ENCODE data around the gene TSPAN3. TPM values are rescaled to one million over a fixed set of nuclear protein-coding genes. Genes with fewer than 3 reads are reported as not detected.

The TSPAN3 gene
- total and polyA plus RNA-seq, 10 of the 15 experiments (the other 5 are each of a cell fraction or from before 2014, with no cell fraction given): 18.9 to 114 (median 57.2) TPM

GRCh38 chr15:77107531-77108355 is 36.8 kb upstream of the TSPAN3 start:
- no peaks in the 10 kb centered on the region for H3K4me1 ChIP-seq (ENCODE audit: control insufficient read depth, insufficient read depth, low read length)
- intact Hi-C loops (cut with micrococcal nuclease; ENCODE audit: unreplicated experiment) (no loop called here), in situ Hi-C loops (cut with MboI) (no loop called here)
- H3K27ac ChIP-seq (ENCODE audit: control insufficient read depth, insufficient read depth): no peak overlapping the region
- no peaks in the 10 kb centered on the region for H3K27me3 ChIP-seq (replicated peaks in 1 of 2; ENCODE audit: control insufficient read depth in 2 of 2, insufficient read depth in 2 of 2, low read length in 1 of 2)
- ChIA-PET RAD21 (ENCODE audit: unreplicated experiment) (interaction anchor here (0.8 to 8.9 kb wide), 11 partner anchors 72 to 435 kb away, joined by 3 to 44 read pairs (median 4); no protein-coding TSS in a partner anchor), CTCF (interaction anchor here (0.7 to 6.3 kb wide), 18 partner anchors 12 to 437 kb away, joined by 3 to 63 read pairs (median 4); no protein-coding TSS in a partner anchor), SMC1A (ENCODE audit: uncharacterized antibody, unreplicated experiment) (interaction anchor here (0.6 to 3.9 kb wide), 8 partner anchors 13 to 436 kb away, joined by 3 to 23 read pairs (median 4); no protein-coding TSS in a partner anchor), POLR2A (no interaction called here)
- no peaks in the 10 kb centered on the region for H3K9me3 ChIP-seq (replicated peaks; ENCODE audit: control insufficient read depth, insufficient read depth, low read length)
- 50% methylated on average over 9 of the region's 9 CpGs for WGBS (ENCODE audit: insufficient coverage, insufficient replicate concordance, low lambda C conversion rate, missing lambda C conversion rate)
- H3K4me2 ChIP-seq (ENCODE audit: control insufficient read depth, insufficient read depth): no peak overlapping the region
- H3K36me3 ChIP-seq (ENCODE audit: control insufficient read depth in 2 of 2, insufficient read depth in 2 of 2, low read length in 1 of 2): no peaks in the 10 kb centered on the region
- H3K79me2 ChIP-seq (ENCODE audit: control insufficient read depth, insufficient read depth, low read length): no peaks in the 10 kb centered on the region
- BruUV-seq (replicated peaks): no TSS peak
- DNase-seq (ENCODE audit: low read depth, low spot score): no peak
- no peak overlapping the region for H2AFZ ChIP-seq (ENCODE audit: control insufficient read depth, low read depth, low read length)
- no peak overlapping the region for H3K4me3 ChIP-seq
- H4K20me1 ChIP-seq (ENCODE audit: control insufficient read depth, insufficient read depth): no peaks in the 10 kb centered on the region
- peak; percentile 82 for ATAC-seq
- H3K9ac ChIP-seq (ENCODE audit: control insufficient read depth, insufficient read depth, low read length): no peak overlapping the region
- peak; percentile 83 for FAIRE-seq
- TF ChIP-seq RAD21 (IDR thresholded peaks at IDR 0.05; ENCODE audit: insufficient read depth, low read depth, low read length) (peak; percentile 78), IRF5 (IDR thresholded peaks at IDR 0.05; ENCODE audit: borderline replicate concordance) (no peak), SMC3 (IDR thresholded peaks at IDR 0.05; ENCODE audit: borderline replicate concordance, low read length) (peak; percentile 71), MAX (IDR thresholded peaks at IDR 0.05; ENCODE audit: low read depth, low read length) (no peak), RB1 (IDR thresholded peaks at IDR 0.05; ENCODE audit: borderline replicate concordance) (no peak), YY1 (IDR thresholded peaks at IDR 0.05; ENCODE audit: low read depth, low read length) (peak; percentile 24; the same call in 1 of the 2 replicates), PAX8 (IDR thresholded peaks at IDR 0.05) (no peak), HDGF (IDR thresholded peaks at IDR 0.05) (no peak)
- TF ChIP-seq, protein P1, sequence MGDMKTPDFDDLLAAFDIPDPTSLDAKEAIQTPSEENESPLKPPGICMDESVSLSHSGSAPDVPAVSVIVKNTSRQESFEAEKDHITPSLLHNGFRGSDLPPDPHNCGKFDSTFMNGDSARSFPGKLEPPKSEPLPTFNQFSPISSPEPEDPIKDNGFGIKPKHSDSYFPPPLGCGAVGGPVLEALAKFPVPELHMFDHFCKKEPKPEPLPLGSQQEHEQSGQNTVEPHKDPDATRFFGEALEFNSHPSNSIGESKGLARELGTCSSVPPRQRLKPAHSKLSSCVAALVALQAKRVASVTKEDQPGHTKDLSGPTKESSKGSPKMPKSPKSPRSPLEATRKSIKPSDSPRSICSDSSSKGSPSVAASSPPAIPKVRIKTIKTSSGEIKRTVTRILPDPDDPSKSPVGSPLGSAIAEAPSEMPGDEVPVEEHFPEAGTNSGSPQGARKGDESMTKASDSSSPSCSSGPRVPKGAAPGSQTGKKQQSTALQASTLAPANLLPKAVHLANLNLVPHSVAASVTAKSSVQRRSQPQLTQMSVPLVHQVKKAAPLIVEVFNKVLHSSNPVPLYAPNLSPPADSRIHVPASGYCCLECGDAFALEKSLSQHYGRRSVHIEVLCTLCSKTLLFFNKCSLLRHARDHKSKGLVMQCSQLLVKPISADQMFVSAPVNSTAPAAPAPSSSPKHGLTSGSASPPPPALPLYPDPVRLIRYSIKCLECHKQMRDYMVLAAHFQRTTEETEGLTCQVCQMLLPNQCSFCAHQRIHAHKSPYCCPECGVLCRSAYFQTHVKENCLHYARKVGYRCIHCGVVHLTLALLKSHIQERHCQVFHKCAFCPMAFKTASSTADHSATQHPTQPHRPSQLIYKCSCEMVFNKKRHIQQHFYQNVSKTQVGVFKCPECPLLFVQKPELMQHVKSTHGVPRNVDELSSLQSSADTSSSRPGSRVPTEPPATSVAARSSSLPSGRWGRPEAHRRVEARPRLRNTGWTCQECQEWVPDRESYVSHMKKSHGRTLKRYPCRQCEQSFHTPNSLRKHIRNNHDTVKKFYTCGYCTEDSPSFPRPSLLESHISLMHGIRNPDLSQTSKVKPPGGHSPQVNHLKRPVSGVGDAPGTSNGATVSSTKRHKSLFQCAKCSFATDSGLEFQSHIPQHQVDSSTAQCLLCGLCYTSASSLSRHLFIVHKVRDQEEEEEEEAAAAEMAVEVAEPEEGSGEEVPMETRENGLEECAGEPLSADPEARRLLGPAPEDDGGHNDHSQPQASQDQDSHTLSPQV (IDR thresholded peaks at IDR 0.05): no peak
- TF ChIP-seq, protein P2, sequence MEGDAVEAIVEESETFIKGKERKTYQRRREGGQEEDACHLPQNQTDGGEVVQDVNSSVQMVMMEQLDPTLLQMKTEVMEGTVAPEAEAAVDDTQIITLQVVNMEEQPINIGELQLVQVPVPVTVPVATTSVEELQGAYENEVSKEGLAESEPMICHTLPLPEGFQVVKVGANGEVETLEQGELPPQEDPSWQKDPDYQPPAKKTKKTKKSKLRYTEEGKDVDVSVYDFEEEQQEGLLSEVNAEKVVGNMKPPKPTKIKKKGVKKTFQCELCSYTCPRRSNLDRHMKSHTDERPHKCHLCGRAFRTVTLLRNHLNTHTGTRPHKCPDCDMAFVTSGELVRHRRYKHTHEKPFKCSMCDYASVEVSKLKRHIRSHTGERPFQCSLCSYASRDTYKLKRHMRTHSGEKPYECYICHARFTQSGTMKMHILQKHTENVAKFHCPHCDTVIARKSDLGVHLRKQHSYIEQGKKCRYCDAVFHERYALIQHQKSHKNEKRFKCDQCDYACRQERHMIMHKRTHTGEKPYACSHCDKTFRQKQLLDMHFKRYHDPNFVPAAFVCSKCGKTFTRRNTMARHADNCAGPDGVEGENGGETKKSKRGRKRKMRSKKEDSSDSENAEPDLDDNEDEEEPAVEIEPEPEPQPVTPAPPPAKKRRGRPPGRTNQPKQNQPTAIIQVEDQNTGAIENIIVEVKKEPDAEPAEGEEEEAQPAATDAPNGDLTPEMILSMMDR (IDR thresholded peaks at IDR 0.05 in 2 of 3, conservative IDR thresholded peaks at IDR 0.05 in 1 of 3; ENCODE audit: control insufficient read depth in 2 of 3, extremely low read depth in 1 of 3, insufficient read depth in 1 of 3, low read depth in 3 of 3, low read length in 3 of 3): peak; percentile 61 to 76 (median 69)
